GM18511 (cell line): Measurements from ENCODE around the gene UFD1.

Source experiments
- ATAC-seq: cut with Tn5 transposase; IDR thresholded peaks from one replicate; pipeline ENCODE4 v1.9.1; 2021; ENCODE audit warnings: mild to moderate bottlenecking, moderate library complexity; ENCODE audit not compliant: unreplicated experiment

The UFD1 gene

GRCh38 chr22:19478901-19479354, at the start of gene UFD1:
Gene UFD1 (minus strand): TSS chr22:19479193. CDS start chr22:19479085, 108 bp downstream.
- ATAC-seq: peak; percentile 56

- ATAC-seq: no peak
These were observed 48.9 kb upstream of the UFD1 start for GRCh38 chr22:19527861-19528417.

- ATAC-seq: no peak
These were observed 48.3 kb upstream of the UFD1 start for GRCh38 chr22:19527321-19527721.

GRCh38 chr22:19526702-19527111, 47.7 kb upstream of the UFD1 start:
- ATAC-seq: no peak

- ATAC-seq: no peak
These were observed 47.2 kb upstream of the UFD1 start for GRCh38 chr22:19526076-19526701.

GRCh38 chr22:19525666-19526065, 46.7 kb upstream of the UFD1 start:
- no peak for ATAC-seq

- no peak for ATAC-seq
These were observed 46.2 kb upstream of the UFD1 start for GRCh38 chr22:19525116-19525660.

GRCh38 chr22:19524170-19525115, 45.5 kb upstream of the UFD1 start, which contains the start of gene CLDN5:
Gene CLDN5 (minus strand): TSS chr22:19524410. CDS start chr22:19524255, 155 bp downstream.
- no peak for ATAC-seq

GRCh38 chr22:19523240-19524169, 44.5 kb upstream of the UFD1 start:
- ATAC-seq: no peak

GRCh38 chr22:19522881-19523239, 43.9 kb upstream of the UFD1 start:
- ATAC-seq: no peak

- no peak for ATAC-seq
These were observed 43.3 kb upstream of the UFD1 start for GRCh38 chr22:19522190-19522880.

GRCh38 chr22:19520566-19521305, 41.7 kb upstream of the UFD1 start:
- no peak for ATAC-seq

GRCh38 chr22:19520007-19520406, 41.0 kb upstream of the UFD1 start:
- no peak for ATAC-seq

GRCh38 chr22:19519041-19519926, 40.3 kb upstream of the UFD1 start:
- ATAC-seq: no peak

GRCh38 chr22:19518635-19519034, 39.6 kb upstream of the UFD1 start:
- no peak for ATAC-seq

GRCh38 chr22:19517919-19518611, 39.1 kb upstream of the UFD1 start:
- no peak for ATAC-seq

GRCh38 chr22:19517171-19517500, 38.1 kb upstream of the UFD1 start:
- no peak for ATAC-seq
